Measurements from ENCODE around the gene HPGDS. TPM values are rescaled to one million over a fixed set of nuclear protein-coding genes. Genes with fewer than 3 reads are reported as not detected.
"Not testable (repeated sequence)": the region's sequence is repeated elsewhere in the genome, so short reads cannot be mapped to it uniquely, and the experiment has no call there.

The HPGDS gene
- not detected in 2 replicates for total RNA-seq

- DNase-seq (ENCODE audit: low read depth in 2 of 2): no peak
Measured at GRCh38 chr4:94342694-94343093, at the start of gene HPGDS. TSS of gene HPGDS (minus strand) at chr4:94342836. CDS start at chr4:94334629, 8,207 bp downstream.

GRCh38 chr4:94390804-94391410, 48.3 kb upstream of the HPGDS start:
- peak; percentile 7 to 23 for DNase-seq (ENCODE audit: low read depth in 2 of 2)

GRCh38 chr4:94389595-94390267, 47.1 kb upstream of the HPGDS start:
- DNase-seq (ENCODE audit: low read depth in 2 of 2): no peak

GRCh38 chr4:94387965-94388364, 45.3 kb upstream of the HPGDS start:
- not testable (repeated sequence) for DNase-seq (ENCODE audit: low read depth in 2 of 2)

- not testable (repeated sequence) for DNase-seq (ENCODE audit: low read depth in 2 of 2)
Measured at GRCh38 chr4:94385452-94385851, 42.8 kb upstream of the HPGDS start.

GRCh38 chr4:94382891-94383290, 40.3 kb upstream of the HPGDS start:
- DNase-seq (ENCODE audit: low read depth in 2 of 2): not testable (repeated sequence)

GRCh38 chr4:94378047-94378446, 35.4 kb upstream of the HPGDS start:
- no peak for DNase-seq (ENCODE audit: low read depth in 2 of 2)

GRCh38 chr4:94377294-94377693, 34.7 kb upstream of the HPGDS start:
- DNase-seq (ENCODE audit: low read depth in 2 of 2): no peak

- no peak for DNase-seq (ENCODE audit: low read depth in 2 of 2)
Measured at GRCh38 chr4:94375364-94375763, 32.7 kb upstream of the HPGDS start.

- no peak for DNase-seq (ENCODE audit: low read depth in 2 of 2)
Measured at GRCh38 chr4:94373752-94374151, 31.1 kb upstream of the HPGDS start.

- DNase-seq (ENCODE audit: low read depth in 2 of 2): no peak
Measured at GRCh38 chr4:94372991-94373390, 30.4 kb upstream of the HPGDS start.

GRCh38 chr4:94372228-94372978, 29.8 kb upstream of the HPGDS start:
- no peak for DNase-seq (ENCODE audit: low read depth in 2 of 2)

- no peak for DNase-seq (ENCODE audit: low read depth in 2 of 2)
Measured at GRCh38 chr4:94371290-94371689, 28.7 kb upstream of the HPGDS start.

GRCh38 chr4:94370533-94371254, 28.1 kb upstream of the HPGDS start:
- DNase-seq (ENCODE audit: low read depth in 2 of 2): no peak

GRCh38 chr4:94369046-94369445, 26.4 kb upstream of the HPGDS start:
- DNase-seq (ENCODE audit: low read depth in 2 of 2): no peak

GRCh38 chr4:94368459-94368858, 25.8 kb upstream of the HPGDS start:
- DNase-seq (ENCODE audit: low read depth in 2 of 2): no peak

GRCh38 chr4:94365304-94365703, 22.7 kb upstream of the HPGDS start:
- peak in 1 of 2 donors; percentile 26 for DNase-seq (ENCODE audit: low read depth in 2 of 2)

GRCh38 chr4:94364527-94364926, 21.9 kb upstream of the HPGDS start:
- DNase-seq (ENCODE audit: low read depth in 2 of 2): no peak

GRCh38 chr4:94363136-94363655, 20.6 kb upstream of the HPGDS start:
- peak in 1 of 2 donors; percentile 25 for DNase-seq (ENCODE audit: low read depth in 2 of 2)

GRCh38 chr4:94359838-94360237, 17.2 kb upstream of the HPGDS start:
- no peak for DNase-seq (ENCODE audit: low read depth in 2 of 2)

GRCh38 chr4:94359221-94359620, 16.6 kb upstream of the HPGDS start:
- no peak for DNase-seq (ENCODE audit: low read depth in 2 of 2)

GRCh38 chr4:94358101-94358500, 15.5 kb upstream of the HPGDS start:
- no peak for DNase-seq (ENCODE audit: low read depth in 2 of 2)

All from dermis microvascular lymphatic vessel endothelial cell (primary cell).